CD4-positive, CD25-positive, alpha-beta regulatory T cell (primary cell): ENCODE results near the gene MINDY3. TPM values are rescaled to one million over a fixed set of nuclear protein-coding genes. Genes with fewer than 3 reads are reported as not detected.

Source experiments
- ATAC-seq, 2 donors: fragments of 150-1000 bp; cut with Tn5 transposase; one replicate each; pipeline ENCODE4 v1.10.0; 2021; ENCODE audit warnings: low read depth in 2 of 2, moderate number of reproducible peaks in 2 of 2, moderate library complexity in 1 of 2
- DNase-seq, 3 donors: peaks; one replicate each; pipeline versions ENCODE4 v3.0.0 to v3.0.0-alpha.2; 2012 to 2022; ENCODE audit warnings: mixed read lengths in 1 of 3
- H3K27ac ChIP-seq: one replicate; pipeline ENCODE4 v1.7.0; 2013; ENCODE audit warnings: mild to moderate bottlenecking, low read length; ENCODE audit not compliant: insufficient read depth, poor library complexity, severe bottlenecking
- H3K27me3 ChIP-seq: one replicate; pipeline ENCODE4 v1.7.0; 2013; ENCODE audit warnings: low read length; ENCODE audit not compliant: control insufficient read depth, insufficient read depth
- H3K36me3 ChIP-seq: one replicate; pipeline ENCODE4 v1.7.0; 2013; ENCODE audit warnings: mild to moderate bottlenecking, low read length, moderate library complexity; ENCODE audit not compliant: control insufficient read depth, insufficient read depth
- H3K4me1 ChIP-seq: 2 replicates; pipeline ENCODE4 v1.7.0; 2013; ENCODE audit warnings: mild to moderate bottlenecking, low read length; ENCODE audit not compliant: insufficient read depth, control insufficient read depth, poor library complexity, severe bottlenecking
- H3K4me3 ChIP-seq: one replicate; pipeline ENCODE4 v1.7.0; 2013; ENCODE audit warnings: low read depth, mild to moderate bottlenecking, low read length, moderate library complexity
- H3K9me3 ChIP-seq, 2 experiments: 1 replicate in 1 of 2; 2 replicates in 1 of 2; pipeline ENCODE4 v1.7.0; 2013; ENCODE audit warnings: low read length in 2 of 2, mild to moderate bottlenecking in 1 of 2, moderate library complexity in 1 of 2; ENCODE audit not compliant: control insufficient read depth in 2 of 2
- H3K27ac Mint-ChIP-seq, 3 donors: one replicate each; pipeline ENCODE4 v1.8.0; 2020 to 2022; ENCODE audit warnings: mild to moderate bottlenecking in 3 of 3, mixed read lengths in 3 of 3, moderate library complexity in 2 of 3
- H3K27me3 Mint-ChIP-seq: one replicate; pipeline ENCODE4 v1.8.0; 2022; ENCODE audit warnings: mild to moderate bottlenecking, mixed read lengths
- H3K36me3 Mint-ChIP-seq: one replicate; pipeline ENCODE4 v1.8.0; 2020; ENCODE audit warnings: mixed read lengths
- H3K4me1 Mint-ChIP-seq, 4 donors: one replicate each; pipeline ENCODE4 v1.8.0; 2020 to 2022; ENCODE audit warnings: mixed read lengths in 4 of 4, mild to moderate bottlenecking in 1 of 4
- H3K4me3 Mint-ChIP-seq, 4 donors: one replicate each; pipeline ENCODE4 v1.8.0; 2020 to 2022; ENCODE audit warnings: mild to moderate bottlenecking in 4 of 4, mixed read lengths in 4 of 4, moderate library complexity in 3 of 4
- H3K9me3 Mint-ChIP-seq, 7 donors: one replicate each; pipeline ENCODE4 v1.8.0; 2020 to 2022; ENCODE audit warnings: mixed read lengths in 7 of 7, mild to moderate bottlenecking in 3 of 7, moderate library complexity in 2 of 7
- polyA plus RNA-seq, 4 donors: library from polyadenylated mRNA; unstranded; fragments of 300-500 nt; fragmentation: Illumina TruSeq; gene quantifications; one replicate each; pipeline ENCODE4 v1.2.3, GENCODE V29; 2021
- total RNA-seq: library from RNA; stranded (reverse); gene quantifications from one replicate; pipeline ENCODE4 v1.2.3, GENCODE V29; 2022

The MINDY3 gene
- total and polyA plus RNA-seq, 5 donors from 2014 or later, result 5.5 to 37.1 (median 7.1) TPM

DNA sequence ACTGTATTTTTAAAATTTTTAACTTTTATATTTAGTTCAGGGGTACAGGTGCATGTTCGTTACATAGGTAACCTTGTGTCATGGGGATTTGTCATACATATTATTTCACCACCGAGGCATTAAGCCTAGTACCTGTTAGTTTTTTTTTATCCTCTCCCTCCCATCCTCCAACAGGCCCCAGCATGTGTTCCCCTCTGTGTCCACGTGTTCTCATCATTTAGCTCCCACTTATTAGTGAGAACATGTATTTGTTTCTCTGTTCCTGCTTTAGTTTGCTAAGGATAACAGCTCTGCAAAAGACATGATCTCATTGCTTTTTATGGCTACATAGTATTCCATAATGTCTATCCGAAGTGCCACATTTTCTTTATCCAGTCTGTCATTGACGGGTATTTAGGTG is 118.2 kb downstream of the MINDY3 start:
- H3K9me3 ChIP-seq, result no peaks in the 10 kb centered on the region
- H3K27me3 ChIP-seq, result no peaks in the 10 kb centered on the region
- H3K4me3 ChIP-seq, result no peak overlapping the region
- Mint-ChIP-seq H3K4me3 (no peak overlapping the region), H3K4me1 (no peaks in the 10 kb centered on the region), H3K9me3 (peaks cover 0 to 4% (median 0%) of the 10 kb centered on the region in 7 donors), H3K36me3 (no peaks in the 10 kb centered on the region), H3K27me3 (peaks cover 6% of the 10 kb centered on the region), H3K27ac (no peak overlapping the region)
- no peaks in the 10 kb centered on the region for H3K4me1 ChIP-seq
- ATAC-seq (no peak), DNase-seq (no peak)
- H3K27ac ChIP-seq, result no peak overlapping the region
- no peaks in the 10 kb centered on the region for H3K36me3 ChIP-seq

DNA sequence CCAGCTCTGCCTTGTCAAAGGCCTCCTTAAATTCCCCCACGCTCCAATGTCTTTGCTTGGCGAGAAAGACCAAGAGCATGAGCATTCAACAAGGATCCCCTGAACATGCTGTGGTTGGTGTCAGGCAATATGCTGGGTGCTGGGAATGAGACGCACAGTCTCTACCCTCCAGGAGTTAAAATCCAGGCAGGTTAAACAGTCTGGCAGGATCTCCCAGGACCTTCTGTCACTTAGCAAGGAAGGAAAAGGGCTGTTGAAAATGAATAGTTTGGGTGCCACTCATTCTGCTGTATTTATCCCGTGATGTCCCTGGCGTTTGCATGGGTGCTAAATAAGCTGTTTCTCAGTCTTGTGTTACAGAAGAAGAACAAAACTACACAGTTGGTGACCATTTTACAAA is 118.7 kb downstream of the MINDY3 start:
- Histone ChIP-seq H3K27ac (no peak overlapping the region), H3K4me3 (no peak overlapping the region), H3K9me3 (no peaks in the 10 kb centered on the region), H3K4me1 (no peaks in the 10 kb centered on the region), H3K36me3 (no peaks in the 10 kb centered on the region), H3K27me3 (no peaks in the 10 kb centered on the region)
- Mint-ChIP-seq H3K27me3 (peaks cover 4% of the 10 kb centered on the region), H3K4me3 (no peak overlapping the region), H3K4me1 (no peaks in the 10 kb centered on the region), H3K9me3 (peaks cover 0 to 4% (median 0%) of the 10 kb centered on the region in 7 donors), H3K36me3 (no peaks in the 10 kb centered on the region), H3K27ac (no peak overlapping the region)
- ATAC-seq, result no peak
- DNase-seq, result no peak

DNA sequence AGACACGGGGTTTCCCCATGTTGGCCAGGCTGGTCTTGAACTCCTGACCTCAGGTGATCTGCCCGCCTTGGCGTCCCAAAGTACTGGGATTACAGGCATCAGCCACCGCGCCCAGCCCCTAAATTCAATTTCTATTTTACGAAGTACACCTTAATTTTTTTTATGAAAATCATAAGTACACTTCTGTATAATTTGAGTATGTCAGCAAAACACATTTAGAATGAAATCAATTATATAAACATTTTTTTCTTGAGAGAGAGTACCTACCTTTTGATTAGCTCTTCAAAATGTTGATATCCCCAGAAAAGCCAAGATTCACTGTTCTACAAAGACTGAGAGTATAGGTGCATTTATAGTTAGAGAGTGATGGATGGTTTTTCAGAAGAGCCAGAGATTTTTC is 120.0 kb downstream of the MINDY3 start:
- Mint-ChIP-seq H3K4me1 (no peaks in the 10 kb centered on the region), H3K4me3 (no peak overlapping the region), H3K9me3 (peaks cover 0 to 9% (median 0%) of the 10 kb centered on the region in 7 donors), H3K36me3 (no peaks in the 10 kb centered on the region), H3K27ac (no peak overlapping the region), H3K27me3 (peaks cover 10% of the 10 kb centered on the region)
- Histone ChIP-seq H3K4me3 (no peak overlapping the region), H3K27ac (no peak overlapping the region), H3K9me3 (no peaks in the 10 kb centered on the region), H3K27me3 (no peaks in the 10 kb centered on the region), H3K36me3 (no peaks in the 10 kb centered on the region), H3K4me1 (no peaks in the 10 kb centered on the region)
- no peak for DNase-seq
- ATAC-seq, result no peak

GRCh38 chr10:15739254-15739970 is 120.9 kb downstream of the MINDY3 start:
- no peaks in the 10 kb centered on the region for H3K4me1 Mint-ChIP-seq
- Histone ChIP-seq H3K4me1 (no peaks in the 10 kb centered on the region), H3K4me3 (no peak overlapping the region), H3K36me3 (no peaks in the 10 kb centered on the region), H3K27ac (no peak overlapping the region), H3K27me3 (no peaks in the 10 kb centered on the region), H3K9me3 (no peaks in the 10 kb centered on the region)
- peaks cover 10% of the 10 kb centered on the region for H3K27me3 Mint-ChIP-seq
- no peak overlapping the region for H3K4me3 Mint-ChIP-seq
- ATAC-seq (no peak), DNase-seq (no peak)
- H3K36me3 Mint-ChIP-seq, result no peaks in the 10 kb centered on the region
- H3K27ac Mint-ChIP-seq, result no peak overlapping the region
- H3K9me3 Mint-ChIP-seq, result peaks cover 0 to 9% (median 0%) of the 10 kb centered on the region in 7 donors

DNA sequence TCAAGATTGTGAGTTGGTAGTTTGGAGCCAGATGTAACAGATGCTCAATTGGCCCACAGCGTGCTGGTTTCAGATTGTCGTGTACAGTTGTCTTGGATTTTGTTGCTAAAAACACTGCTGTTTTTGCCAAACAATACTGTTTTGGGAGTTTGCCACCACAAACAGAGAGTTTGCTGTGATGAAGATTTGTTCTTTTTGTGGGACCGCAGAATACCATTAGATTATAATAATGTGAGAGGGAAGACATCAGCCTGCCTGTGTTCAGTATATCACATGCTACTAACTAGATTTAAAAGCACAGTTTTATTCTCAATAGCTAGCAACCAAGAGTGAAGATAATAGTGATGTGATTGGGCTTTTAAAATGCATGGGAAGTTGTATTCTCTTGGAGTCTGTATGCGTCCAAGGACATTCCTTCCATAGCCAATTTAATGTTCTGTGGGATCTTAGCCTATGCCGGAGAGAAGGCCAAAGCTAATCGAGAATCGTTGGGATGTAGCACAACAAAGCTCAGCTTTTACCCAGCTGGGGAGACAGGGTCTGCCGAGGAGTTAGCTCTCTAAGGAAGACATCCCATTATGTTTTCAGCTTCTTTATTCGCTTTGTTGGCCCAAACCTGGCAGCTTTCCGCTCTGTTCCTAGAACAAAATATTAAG is 121.9 kb downstream of the MINDY3 start:
- no peaks in the 10 kb centered on the region for H3K36me3 ChIP-seq
- H3K4me1 Mint-ChIP-seq, result no peaks in the 10 kb centered on the region
- H3K27me3 ChIP-seq, result no peaks in the 10 kb centered on the region
- no peaks in the 10 kb centered on the region for H3K4me1 ChIP-seq
- peaks cover 10% of the 10 kb centered on the region for H3K27me3 Mint-ChIP-seq
- no peak for DNase-seq
- no peak overlapping the region for H3K4me3 Mint-ChIP-seq
- H3K27ac ChIP-seq, result no peak overlapping the region
- H3K4me3 ChIP-seq, result no peak overlapping the region
- no peak overlapping the region for H3K27ac Mint-ChIP-seq
- no peaks in the 10 kb centered on the region for H3K9me3 ChIP-seq
- H3K36me3 Mint-ChIP-seq, result no peaks in the 10 kb centered on the region
- H3K9me3 Mint-ChIP-seq, result peaks cover 0 to 9% (median 1%) of the 10 kb centered on the region in 7 donors
- ATAC-seq, result no peak

GRCh38 chr10:15737656-15738055 is 122.7 kb downstream of the MINDY3 start:
- no peaks in the 10 kb centered on the region for H3K36me3 ChIP-seq
- Mint-ChIP-seq H3K4me3 (no peak overlapping the region), H3K27ac (no peak overlapping the region), H3K36me3 (no peaks in the 10 kb centered on the region), H3K9me3 (peaks cover 0 to 9% (median 1%) of the 10 kb centered on the region in 7 donors), H3K27me3 (peaks cover 10% of the 10 kb centered on the region), H3K4me1 (no peaks in the 10 kb centered on the region)
- no peak for ATAC-seq
- no peak overlapping the region for H3K4me3 ChIP-seq
- no peak for DNase-seq
- no peaks in the 10 kb centered on the region for H3K4me1 ChIP-seq
- no peaks in the 10 kb centered on the region for H3K9me3 ChIP-seq
- no peaks in the 10 kb centered on the region for H3K27me3 ChIP-seq
- H3K27ac ChIP-seq, result no peak overlapping the region

DNA sequence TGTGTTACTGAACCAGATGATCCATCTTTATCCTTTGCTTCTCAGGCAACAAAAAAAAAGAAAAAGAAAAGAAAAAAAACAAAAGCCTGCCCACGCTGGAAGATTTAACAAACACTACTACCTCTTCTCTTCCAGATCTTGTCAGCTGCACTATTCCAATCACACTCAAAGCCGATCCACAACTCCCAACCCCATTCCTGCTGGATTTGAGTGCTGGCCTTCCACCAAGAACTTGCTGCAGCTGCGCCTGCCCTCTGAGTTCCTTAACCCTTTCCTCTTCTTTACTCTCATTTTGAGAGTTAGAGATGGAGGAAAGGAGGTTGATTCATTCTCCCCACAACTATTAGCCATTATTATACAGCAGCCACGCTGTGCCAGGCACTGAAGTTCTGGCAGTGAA is 124.5 kb downstream of the MINDY3 start:
- no peaks in the 10 kb centered on the region for H3K9me3 ChIP-seq
- H3K4me1 ChIP-seq, result no peaks in the 10 kb centered on the region
- H3K27me3 ChIP-seq, result peaks cover 4% of the 10 kb centered on the region
- H3K4me3 ChIP-seq, result no peak overlapping the region
- ATAC-seq, result no peak
- H3K9me3 Mint-ChIP-seq, result peaks cover 0 to 13% (median 1%) of the 10 kb centered on the region in 7 donors
- H3K4me3 Mint-ChIP-seq, result no peak overlapping the region
- H3K4me1 Mint-ChIP-seq, result no peaks in the 10 kb centered on the region
- H3K36me3 ChIP-seq, result no peaks in the 10 kb centered on the region
- H3K27me3 Mint-ChIP-seq, result peaks cover 21% of the 10 kb centered on the region
- no peak overlapping the region for H3K27ac Mint-ChIP-seq
- DNase-seq, result no peak
- H3K36me3 Mint-ChIP-seq, result no peaks in the 10 kb centered on the region
- H3K27ac ChIP-seq, result no peak overlapping the region

DNA sequence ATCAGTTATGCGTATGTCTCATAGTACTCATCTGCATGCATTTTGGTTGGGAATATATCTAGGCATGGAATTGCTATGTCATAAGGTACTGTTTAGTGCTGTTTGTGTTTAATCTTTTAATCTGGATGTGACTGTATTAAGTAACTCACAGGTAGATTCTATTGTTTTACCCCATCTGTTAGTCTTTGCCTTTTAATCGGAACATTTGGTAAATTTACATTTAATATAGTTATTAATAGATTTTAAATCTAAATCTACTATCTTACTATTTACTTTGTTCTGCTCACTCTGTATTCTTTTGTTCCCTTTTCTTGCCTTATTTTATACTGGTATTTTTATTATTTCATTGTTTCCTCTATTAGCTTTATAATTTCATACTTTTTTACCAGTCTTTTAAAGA is 130.0 kb downstream of the MINDY3 start:
- no peak for ATAC-seq
- Histone ChIP-seq H3K9me3 (no peaks in the 10 kb centered on the region), H3K27ac (no peak overlapping the region), H3K27me3 (peaks cover 4% of the 10 kb centered on the region), H3K4me3 (no peak overlapping the region), H3K36me3 (no peaks in the 10 kb centered on the region), H3K4me1 (no peaks in the 10 kb centered on the region)
- Mint-ChIP-seq H3K9me3 (peaks cover 0 to 13% (median 3%) of the 10 kb centered on the region in 7 donors), H3K27me3 (peaks cover 25% of the 10 kb centered on the region), H3K36me3 (no peaks in the 10 kb centered on the region), H3K4me3 (no peak overlapping the region), H3K27ac (no peak overlapping the region), H3K4me1 (no peaks in the 10 kb centered on the region)
- no peak for DNase-seq
